ELR (cell line): ENCODE data around the gene TBC1D10A.

ENCODE experiments used
- DNase-seq: peaks from one replicate; pipeline ENCODE4 v3.0.0-alpha.2; 2015; ENCODE audit warnings: low read depth

Gene TBC1D10A

DNA sequence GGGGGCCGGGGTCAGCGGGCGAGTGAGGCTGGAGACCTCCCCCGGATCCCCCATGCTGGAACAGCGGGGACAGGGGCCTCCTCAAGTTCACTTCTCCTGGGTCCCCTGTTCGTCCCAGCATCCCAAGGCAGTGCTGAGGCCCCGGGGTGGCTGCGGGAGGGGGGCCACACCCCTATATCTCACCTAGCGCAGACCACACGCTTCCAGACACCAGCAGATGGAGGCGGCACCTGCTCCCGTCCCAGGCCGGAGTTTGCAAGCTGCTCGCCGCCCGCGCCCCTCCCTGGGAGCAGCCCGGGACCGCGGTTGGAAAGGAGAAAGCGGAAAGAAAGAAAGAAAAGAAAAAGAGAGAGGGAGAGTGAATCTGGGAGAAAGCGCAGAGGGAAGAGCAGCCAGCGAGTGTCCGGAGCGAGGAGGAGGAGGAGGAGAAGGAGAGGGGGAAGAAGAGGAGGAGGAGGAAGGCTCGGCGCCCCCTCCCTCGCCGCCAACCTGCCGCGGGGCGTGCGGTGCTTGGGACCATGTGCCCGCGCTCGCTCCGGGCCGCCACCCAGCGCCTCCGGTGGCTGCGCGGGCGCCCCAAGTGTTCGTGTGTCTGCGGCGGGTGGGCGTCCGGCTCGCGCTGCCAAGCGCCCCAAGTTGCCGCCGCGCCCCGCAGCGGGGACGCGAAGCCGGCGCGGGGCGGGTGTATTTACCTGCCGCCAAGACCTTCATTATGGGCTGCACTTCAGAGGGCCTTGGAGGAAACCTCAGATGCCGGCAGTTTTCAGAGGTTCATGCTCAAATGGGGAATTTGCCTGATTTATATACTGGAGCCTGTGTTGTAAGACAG lies 80.5 kb downstream of the TBC1D10A start, which contains the start of gene LIF:
LIF (minus strand) TSS at position 775 of the 829 bp plus-strand sequence; CDS start at position 711, 64 bp downstream.
- peak; percentile 42 for DNase-seq

DNA sequence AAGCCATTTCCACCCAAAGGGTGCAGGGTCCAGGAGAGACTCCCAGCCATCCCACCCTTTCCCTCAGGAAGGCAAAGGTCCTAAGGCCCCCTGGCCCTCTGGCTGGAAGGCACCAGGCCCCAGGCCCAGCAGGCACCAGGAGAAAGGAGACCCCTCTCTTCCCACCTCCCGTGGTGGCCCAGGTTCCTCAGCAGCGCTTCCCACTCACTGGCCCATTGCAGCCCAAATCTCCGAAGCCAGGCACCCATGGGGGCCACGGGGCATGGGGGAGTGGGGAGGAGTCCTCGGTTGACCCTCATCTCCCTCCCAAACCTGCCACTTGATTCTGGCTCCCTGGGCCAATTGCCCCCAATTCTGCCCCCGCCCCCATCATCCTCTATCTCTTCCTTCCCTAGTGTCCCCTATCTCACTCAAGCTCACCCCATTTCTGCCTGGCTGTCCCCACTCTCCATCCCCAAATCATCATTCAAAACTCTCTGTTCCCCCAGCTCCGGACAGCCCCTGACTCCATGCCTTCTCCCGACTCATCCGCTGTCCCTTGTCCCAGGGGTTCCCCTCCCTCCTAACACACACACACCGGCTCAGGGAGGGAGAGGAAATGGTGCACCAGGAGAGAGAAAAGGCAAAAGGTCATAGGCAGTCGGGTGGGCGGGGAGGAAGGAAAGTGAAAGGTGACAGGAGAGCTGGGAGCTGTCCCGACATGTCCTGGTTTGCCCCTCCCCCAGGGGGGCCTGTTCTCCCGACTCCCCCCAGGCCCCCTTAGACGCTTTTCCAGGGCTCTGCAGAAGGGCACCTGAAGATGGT lies 81.4 kb downstream of the TBC1D10A start:
- no peak for DNase-seq

DNA sequence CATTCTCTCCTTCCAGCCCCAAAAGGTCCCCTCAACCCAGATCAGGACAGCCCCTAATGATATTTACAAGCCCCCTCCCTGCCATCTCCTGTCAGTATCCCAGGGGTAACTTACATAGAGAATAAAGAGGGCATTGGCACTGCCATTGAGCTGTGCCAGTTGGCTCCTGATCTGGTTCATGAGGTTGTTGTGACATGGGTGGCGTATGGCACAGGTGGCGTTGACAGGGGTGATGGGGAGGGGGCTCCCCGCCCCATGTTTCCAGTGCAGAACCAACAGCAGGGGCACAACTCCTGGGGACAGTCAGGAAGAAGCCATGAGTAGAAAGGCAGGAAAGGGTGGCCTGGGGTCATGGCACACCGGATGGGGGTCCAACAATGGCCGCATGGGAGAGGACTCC lies 82.1 kb downstream of the TBC1D10A start:
- DNase-seq, result no peak

DNA sequence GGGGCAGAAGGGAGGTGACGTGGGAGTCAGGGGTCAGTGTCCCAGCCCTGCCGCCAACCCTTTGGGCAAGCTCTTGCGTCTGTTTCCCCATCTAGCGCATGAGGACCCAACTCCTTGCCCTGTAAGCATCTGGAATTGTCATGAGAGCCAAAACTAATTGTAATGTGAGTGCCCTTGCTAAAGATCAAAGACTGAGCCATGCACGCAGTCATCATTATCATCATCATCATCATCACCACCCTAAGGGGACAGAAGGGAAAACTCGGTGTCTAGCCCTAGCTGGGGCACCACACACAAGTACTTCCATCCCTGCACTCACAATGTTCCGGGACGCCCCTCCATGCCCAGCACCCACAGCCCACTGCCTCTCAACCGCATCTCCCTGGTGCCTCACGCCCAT lies 82.7 kb downstream of the TBC1D10A start:
- DNase-seq, result no peak

DNA sequence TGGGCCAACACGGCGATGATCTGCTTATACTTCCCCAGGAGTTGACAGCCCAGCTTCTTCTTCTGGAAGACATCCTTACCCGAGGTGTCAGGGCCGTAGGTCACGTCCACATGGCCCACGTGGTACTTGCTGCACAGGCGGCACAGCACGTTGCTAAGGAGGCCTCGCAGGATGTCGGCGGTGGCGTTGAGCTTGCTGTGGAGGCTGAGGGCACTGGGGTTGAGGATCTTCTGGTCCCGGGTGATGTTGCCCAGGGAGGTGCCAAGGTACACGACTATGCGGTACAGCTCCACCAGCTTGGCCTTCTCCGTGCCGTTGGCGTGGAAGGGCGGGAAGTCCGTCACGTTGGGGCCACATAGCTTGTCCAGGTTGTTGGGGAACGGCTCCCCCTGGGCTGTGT lies 83.1 kb downstream of the TBC1D10A start:
- DNase-seq, result no peak
